Measurements from ENCODE around the gene RBMS3. TPM values are rescaled to one million over a fixed set of nuclear protein-coding genes. Genes with fewer than 3 reads are reported as not detected.

RBMS3 gene
- total RNA-seq, 1 donor from 2014 or later: 23.7 TPM

- no peak for DNase-seq (ENCODE audit: low read depth)
- Histone ChIP-seq H3K4me3 (ENCODE audit: low read depth, low read length) (no peak overlapping the region), H3K27me3 (ENCODE audit: control insufficient read depth, insufficient read depth, low read length) (no peaks in the 10 kb centered on the region), H3K36me3 (ENCODE audit: control insufficient read depth, insufficient read depth, low read length) (no peaks in the 10 kb centered on the region)
- TF ChIP-seq, protein P1, sequence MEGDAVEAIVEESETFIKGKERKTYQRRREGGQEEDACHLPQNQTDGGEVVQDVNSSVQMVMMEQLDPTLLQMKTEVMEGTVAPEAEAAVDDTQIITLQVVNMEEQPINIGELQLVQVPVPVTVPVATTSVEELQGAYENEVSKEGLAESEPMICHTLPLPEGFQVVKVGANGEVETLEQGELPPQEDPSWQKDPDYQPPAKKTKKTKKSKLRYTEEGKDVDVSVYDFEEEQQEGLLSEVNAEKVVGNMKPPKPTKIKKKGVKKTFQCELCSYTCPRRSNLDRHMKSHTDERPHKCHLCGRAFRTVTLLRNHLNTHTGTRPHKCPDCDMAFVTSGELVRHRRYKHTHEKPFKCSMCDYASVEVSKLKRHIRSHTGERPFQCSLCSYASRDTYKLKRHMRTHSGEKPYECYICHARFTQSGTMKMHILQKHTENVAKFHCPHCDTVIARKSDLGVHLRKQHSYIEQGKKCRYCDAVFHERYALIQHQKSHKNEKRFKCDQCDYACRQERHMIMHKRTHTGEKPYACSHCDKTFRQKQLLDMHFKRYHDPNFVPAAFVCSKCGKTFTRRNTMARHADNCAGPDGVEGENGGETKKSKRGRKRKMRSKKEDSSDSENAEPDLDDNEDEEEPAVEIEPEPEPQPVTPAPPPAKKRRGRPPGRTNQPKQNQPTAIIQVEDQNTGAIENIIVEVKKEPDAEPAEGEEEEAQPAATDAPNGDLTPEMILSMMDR (IDR thresholded peaks at IDR 0.05; ENCODE audit: insufficient read depth, low read length, poor library complexity, severe bottlenecking): no peak
Measured at GRCh38 chr3:29277249-29277648, 3.6 kb upstream of the RBMS3 start.

- TF ChIP-seq, protein P1 (IDR thresholded peaks at IDR 0.05; ENCODE audit: insufficient read depth, low read length, poor library complexity, severe bottlenecking): no peak
- Histone ChIP-seq H3K36me3 (ENCODE audit: control insufficient read depth, insufficient read depth, low read length) (no peaks in the 10 kb centered on the region), H3K4me3 (ENCODE audit: low read depth, low read length) (no peak overlapping the region), H3K27me3 (ENCODE audit: control insufficient read depth, insufficient read depth, low read length) (no peaks in the 10 kb centered on the region)
- DNase-seq (ENCODE audit: low read depth): no peak
Measured at GRCh38 chr3:29279286-29279685, 1.6 kb upstream of the RBMS3 start.

GRCh38 chr3:29279806-29280205 is 1.1 kb upstream of the RBMS3 start:
- Histone ChIP-seq H3K27me3 (ENCODE audit: control insufficient read depth, insufficient read depth, low read length) (no peaks in the 10 kb centered on the region), H3K36me3 (ENCODE audit: control insufficient read depth, insufficient read depth, low read length) (no peaks in the 10 kb centered on the region), H3K4me3 (ENCODE audit: low read depth, low read length) (peak overlapping the region; percentile 10)
- TF ChIP-seq, protein P1 (IDR thresholded peaks at IDR 0.05; ENCODE audit: insufficient read depth, low read length, poor library complexity, severe bottlenecking): no peak
- DNase-seq (ENCODE audit: low read depth): no peak

- H3K36me3 ChIP-seq (ENCODE audit: control insufficient read depth, insufficient read depth, low read length): no peaks in the 10 kb centered on the region
- no peaks in the 10 kb centered on the region for H3K27me3 ChIP-seq (ENCODE audit: control insufficient read depth, insufficient read depth, low read length)
- TF ChIP-seq, protein P1 (IDR thresholded peaks at IDR 0.05; ENCODE audit: insufficient read depth, low read length, poor library complexity, severe bottlenecking): no peak
- no peak for DNase-seq (ENCODE audit: low read depth)
- peak overlapping the region; percentile 60 for H3K4me3 ChIP-seq (ENCODE audit: low read depth, low read length)
Measured at GRCh38 chr3:29281094-29281343, 148 bp downstream of the RBMS3 start.

DNA sequence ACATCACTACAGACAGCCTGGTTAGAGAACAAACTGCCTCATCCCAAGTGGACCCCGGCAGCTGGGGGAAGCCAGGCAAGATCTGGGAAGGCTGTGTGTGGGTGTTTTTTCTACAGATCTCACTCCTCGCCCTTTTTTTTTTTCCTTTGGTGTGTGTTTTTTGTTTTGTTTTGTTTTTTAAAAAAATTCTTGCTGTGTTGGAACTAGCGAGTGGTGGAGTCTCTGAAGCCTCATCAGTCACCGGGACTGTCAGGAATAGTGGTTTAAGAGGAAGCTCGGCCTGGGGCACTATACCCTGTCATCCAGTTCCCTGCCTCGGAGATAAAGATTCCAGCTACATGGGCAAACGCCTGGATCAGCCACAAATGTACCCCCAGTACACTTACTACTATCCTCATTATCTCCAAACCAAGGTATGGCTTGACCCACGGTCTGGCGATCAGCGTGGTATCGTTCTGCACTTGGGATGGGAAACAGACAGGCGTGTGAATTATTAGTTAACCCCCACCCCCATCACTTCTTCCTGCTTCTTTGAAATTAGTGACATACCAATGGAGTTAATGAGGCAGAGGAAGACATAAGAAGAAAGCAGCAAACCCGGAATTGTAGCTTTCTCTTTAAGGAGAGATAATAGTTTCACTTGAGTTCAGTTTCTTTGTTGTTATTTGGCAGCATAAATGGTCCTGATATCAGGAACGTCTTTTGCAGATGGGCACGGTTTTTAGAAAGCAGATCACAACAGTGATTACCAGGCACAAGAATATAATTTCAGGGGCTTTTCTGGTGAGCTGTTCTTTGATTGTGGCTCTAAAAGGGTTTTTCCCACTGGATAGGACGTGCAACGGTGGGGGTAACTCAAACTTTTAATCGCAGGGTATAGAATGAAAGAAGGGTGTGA is 722 bp downstream of the RBMS3 start:
- TF ChIP-seq, protein P1 (IDR thresholded peaks at IDR 0.05; ENCODE audit: insufficient read depth, low read length, poor library complexity, severe bottlenecking): no peak
- no peaks in the 10 kb centered on the region for H3K36me3 ChIP-seq (ENCODE audit: control insufficient read depth, insufficient read depth, low read length)
- no peaks in the 10 kb centered on the region for H3K27me3 ChIP-seq (ENCODE audit: control insufficient read depth, insufficient read depth, low read length)
- H3K4me3 ChIP-seq (ENCODE audit: low read depth, low read length): peak overlapping the region; percentile 60
- no peak for DNase-seq (ENCODE audit: low read depth)
